SKM-1 (cell line): Measurements from ENCODE around the gene MYT1.
"Not testable (repeated sequence)": the region's sequence is repeated elsewhere in the genome, so short reads cannot be mapped to it uniquely, and the experiment has no call there.

Source experiments
- DNase-seq: peaks from one replicate; lab custom pipeline; 2025; ENCODE audit not compliant: unreplicated experiment; lab: John Stamatoyannopoulos, UW

MYT1 gene

GRCh38 chr20:64261138-64261537, 96.9 kb downstream of the MYT1 start:
- no peak for DNase-seq

- DNase-seq: no peak
Observed at GRCh38 chr20:64264091-64264490, 99.8 kb downstream of the MYT1 start.

- no peak for DNase-seq
Observed at GRCh38 chr20:64265201-64265600, 100.9 kb downstream of the MYT1 start.

- DNase-seq: no peak
Observed at GRCh38 chr20:64266988-64267387, 102.7 kb downstream of the MYT1 start.

- DNase-seq: no peak
Observed at GRCh38 chr20:64268174-64268573, 103.9 kb downstream of the MYT1 start.

DNA sequence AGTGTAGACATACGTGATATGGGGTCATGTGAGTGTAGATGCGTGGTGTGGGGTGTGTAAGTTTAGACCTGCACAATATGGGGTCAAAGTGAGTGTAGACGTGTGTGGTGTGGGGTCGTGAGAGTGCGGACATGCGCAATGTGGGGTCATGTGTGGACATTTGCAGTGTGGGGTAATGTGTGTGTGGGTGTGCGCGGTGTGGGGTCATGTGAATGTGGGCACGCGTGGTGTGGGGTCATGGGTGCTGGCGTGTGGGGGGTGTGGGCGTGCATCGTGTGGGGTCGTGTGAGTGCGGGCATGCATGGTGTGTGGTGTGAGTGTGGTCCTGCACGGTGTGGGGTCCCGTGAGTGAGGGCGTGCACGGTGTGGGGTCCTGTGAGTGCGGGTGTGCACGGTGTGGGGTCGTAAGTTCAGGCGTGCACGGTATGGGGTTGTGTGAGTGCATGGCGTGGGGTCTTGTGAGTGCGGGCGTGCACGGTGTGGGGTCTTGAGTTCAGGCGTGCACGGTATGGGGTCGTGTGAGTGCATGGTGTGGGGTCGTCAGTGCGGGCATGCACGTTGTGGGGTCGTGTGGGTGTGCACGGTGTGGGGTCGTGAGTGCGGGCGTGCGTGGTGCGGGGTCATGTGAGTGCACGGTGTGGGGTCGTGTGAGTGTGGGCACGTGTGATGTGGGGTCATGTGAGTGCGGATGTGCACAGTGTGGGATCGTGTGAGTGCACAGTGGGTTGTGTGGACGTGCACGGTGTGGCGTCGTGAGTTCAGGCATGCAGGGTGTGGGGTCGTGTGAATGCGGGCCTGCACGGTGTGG, 105.6 kb downstream of the MYT1 start:
- no peak for DNase-seq

DNA sequence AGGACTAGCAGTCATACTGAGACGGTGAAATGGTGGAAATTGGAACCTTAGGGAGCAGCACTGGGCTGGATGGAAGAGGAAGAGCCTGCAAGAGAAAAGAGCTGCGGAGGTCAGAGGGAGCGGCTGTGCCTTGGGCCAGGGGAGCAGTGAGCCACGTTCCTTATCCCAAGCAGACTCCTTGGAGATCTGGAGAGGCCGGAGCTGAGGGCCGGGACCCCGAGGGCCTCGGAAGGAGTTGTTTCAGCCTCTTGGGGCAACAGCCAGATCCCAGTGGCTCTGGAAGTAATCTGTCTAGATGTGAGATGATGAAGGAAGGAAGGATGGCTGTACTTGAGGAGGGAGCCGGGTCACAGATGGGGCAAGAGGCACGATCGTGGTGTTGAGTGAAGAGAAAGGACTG, 107.4 kb downstream of the MYT1 start:
- DNase-seq: no peak

- no peak for DNase-seq
Observed at GRCh38 chr20:64273109-64273508, 108.9 kb downstream of the MYT1 start.

- DNase-seq: no peak
Observed at GRCh38 chr20:64276817-64277216, 112.6 kb downstream of the MYT1 start.

GRCh38 chr20:64277571-64278316, 113.5 kb downstream of the MYT1 start:
- DNase-seq: no peak

DNA sequence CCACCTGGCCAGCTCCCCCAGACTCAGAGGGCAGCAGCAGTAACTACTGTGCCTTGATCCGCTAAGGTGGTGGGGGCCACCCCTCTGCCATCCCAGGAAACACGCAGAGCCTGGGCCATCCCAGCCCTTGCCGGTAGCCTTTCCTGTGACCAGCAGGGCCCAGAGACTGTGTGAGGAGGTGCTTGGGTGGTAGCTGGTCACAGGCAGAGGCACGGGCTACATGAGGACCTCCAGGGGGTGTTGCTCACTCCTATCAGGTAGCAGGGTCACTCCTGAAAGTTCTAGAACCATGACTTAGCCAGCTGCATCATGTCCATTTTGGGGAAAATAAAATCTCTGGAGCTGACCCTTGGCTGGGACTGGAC, 114.0 kb downstream of the MYT1 start:
- no peak for DNase-seq

DNA sequence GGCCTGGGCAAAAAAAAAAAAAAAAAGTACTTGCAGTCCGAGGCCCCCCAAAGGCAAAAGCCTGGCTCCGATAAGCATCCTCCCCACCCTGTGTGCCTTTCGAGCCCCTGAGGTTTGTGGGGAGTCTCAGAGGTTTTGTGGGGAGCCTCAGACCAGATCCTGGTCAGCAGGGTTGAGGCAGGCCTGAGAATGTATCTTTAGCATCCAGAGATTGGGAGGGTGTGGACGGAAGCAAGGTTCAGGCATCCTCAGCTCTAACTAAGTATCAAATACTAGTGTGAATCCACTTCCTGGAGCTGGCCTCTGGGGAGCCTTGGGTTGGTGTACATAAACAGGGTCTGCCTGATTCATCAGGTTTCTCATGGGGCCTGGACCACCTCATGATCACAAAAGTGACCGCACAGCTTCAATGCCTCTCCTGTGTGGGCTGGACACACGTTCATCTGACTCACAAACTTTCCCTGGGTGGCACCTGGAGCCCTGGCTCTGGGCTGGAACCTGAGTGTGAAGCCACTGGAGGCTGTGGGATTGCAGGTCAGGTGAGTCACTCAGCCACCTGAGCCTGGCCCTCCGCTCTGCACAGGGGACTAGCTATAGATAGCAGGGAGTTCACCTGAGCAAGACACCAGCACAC, 115.7 kb downstream of the MYT1 start:
- no peak for DNase-seq

DNA sequence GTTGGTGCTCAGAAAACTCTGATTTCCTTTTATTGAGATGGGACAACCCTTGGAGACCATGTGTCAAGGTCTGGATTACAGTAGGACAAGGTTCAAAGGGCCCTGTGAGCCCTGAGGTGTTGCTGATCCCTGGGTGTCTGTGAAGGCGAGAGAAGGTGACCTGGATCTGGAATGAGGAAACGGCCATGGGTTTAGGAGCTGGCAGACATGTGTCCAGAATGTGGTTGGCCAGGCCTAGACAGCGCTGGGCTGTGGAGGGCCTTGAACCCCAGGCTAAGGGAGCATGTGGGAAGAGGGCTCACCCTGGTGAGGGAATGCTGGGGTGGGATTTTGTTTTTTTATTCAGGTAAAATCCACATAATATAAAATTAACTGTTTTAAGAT, 116.2 kb downstream of the MYT1 start:
- DNase-seq: no peak

- no peak for DNase-seq
Observed at GRCh38 chr20:64283646-64284045, 119.4 kb downstream of the MYT1 start.

DNA sequence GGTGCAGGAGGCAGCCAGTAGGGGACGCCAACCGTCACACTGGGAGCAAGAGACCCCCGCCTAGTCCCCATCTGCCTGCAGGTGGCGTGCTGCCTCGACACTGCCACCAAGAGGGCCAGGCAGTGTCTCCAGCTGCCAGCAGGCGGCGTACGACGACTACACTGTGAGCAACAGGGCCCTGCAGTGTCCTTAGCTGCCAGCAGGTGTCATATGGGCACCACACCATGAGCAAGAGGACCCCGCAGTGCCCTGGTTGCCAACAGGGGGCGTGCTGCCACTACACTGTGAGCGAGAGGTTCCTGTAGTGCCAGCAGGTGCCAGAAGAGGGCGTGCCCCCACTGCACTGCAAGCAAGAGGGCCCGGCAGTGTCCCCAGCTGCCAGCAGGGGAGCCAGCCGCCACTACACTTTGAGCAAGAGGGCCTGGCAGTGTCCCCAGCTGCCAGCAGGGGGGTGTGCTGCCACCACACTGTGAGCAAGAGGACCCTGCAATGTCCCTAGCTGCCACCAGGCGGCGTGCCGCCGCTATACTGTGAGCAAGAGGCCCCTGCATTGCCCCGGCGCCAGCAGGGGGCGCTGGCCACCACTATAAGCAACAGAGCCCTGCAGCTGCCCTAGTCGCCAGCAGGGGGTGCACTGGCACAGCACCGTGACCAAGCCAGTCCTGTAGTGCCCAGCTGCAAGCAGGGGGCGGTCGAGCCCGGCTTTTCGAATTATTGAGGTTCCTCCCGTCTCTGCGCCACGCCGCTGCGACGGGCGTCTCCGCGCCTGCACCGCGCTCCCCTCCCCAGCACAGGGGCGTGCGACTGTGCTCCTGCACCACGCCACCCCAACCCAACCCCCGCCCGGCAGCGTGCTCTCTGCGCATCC, 121.6 kb downstream of the MYT1 start:
- DNase-seq: peak; percentile 75

DNA sequence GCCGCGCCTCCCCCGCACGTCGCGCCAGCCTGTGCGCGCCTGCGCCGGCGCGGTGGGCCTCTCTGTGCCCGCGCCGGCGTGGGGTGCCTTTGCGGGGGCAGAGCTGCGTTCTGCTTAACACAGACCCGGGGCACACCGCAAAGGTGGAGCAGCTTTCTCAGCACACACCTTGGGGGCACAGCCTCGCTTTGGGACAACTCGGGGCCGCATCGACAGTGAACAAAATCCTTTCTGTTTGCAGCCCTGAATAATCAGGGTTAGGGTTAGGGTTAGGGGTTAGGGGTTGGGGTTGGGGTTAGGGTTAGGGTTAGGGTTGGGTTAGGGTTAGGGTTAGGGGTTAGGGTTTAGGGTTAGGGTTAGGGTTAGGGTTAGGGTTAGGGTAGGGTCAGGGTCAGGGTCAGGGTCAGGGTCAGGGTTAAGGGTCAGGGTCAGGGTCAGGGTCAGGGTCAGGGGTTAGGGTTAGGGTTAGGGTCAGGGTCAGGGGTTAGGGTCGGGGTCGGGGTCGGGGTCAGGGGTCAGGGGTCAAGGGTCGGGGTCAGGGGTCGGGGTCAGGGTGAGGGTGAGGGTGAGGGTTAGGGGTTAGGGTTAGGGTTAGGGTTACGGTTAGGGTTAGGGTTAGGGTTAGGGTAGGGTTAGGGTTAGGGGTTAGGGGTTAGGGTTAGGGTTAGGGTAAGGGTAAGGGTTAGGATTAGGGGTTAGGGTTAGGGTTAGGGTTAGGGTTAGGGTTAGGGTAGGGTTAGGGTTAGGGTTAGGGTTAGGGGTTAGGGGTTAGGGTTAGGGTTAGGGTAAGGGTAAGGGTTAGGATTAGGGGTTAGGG, 122.4 kb downstream of the MYT1 start:
- not testable (repeated sequence) for DNase-seq

DNA sequence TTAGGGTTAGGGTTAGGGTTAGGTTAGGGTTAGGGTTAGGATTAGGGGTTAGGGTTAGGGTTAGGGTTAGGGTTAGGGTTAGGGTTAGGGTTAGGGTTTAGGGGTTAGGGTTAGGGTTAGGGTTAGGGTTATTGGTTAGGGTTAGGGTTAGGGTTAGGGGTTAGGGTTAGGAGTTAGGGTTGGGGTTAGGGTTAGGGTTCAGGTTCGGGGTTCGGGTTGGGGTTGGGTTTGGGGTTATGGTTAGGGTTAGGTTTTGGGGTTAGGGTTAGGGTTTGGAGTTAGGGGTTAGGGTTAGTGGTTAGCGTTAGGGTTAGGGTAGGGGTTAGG, 123.0 kb downstream of the MYT1 start:
- DNase-seq: not testable (repeated sequence)
